Type B pancreatic cell (in vitro differentiated cells): Measurements from ENCODE around the gene TYMP. TPM values are rescaled to one million over a fixed set of nuclear protein-coding genes. Genes with fewer than 3 reads are reported as not detected.

Experiments
- DNase-seq: peaks from one replicate; pipeline ENCODE4 v3.0.0; 2021; ENCODE audit warnings: mixed read lengths; ENCODE audit not compliant: unreplicated experiment; ENCODE audit errors: extremely low spot score
- H3K27ac Mint-ChIP-seq: 2 replicates; pipeline ENCODE4 v1.8.0; 2021; ENCODE audit warnings: mild to moderate bottlenecking, mixed read lengths
- H3K27me3 Mint-ChIP-seq: 2 replicates; pipeline ENCODE4 v1.8.0; 2021; ENCODE audit warnings: mixed read lengths
- H3K36me3 Mint-ChIP-seq: 2 replicates; pipeline ENCODE4 v1.8.0; 2021; ENCODE audit warnings: mixed read lengths
- H3K4me1 Mint-ChIP-seq: one replicate; pipeline ENCODE4 v1.8.0; 2021; ENCODE audit warnings: mixed read lengths; ENCODE audit not compliant: unreplicated experiment
- H3K4me3 Mint-ChIP-seq: 2 replicates; pipeline ENCODE4 v1.8.0; 2021; ENCODE audit warnings: mild to moderate bottlenecking, mixed read lengths
- H3K9me3 Mint-ChIP-seq: 2 replicates; pipeline ENCODE4 v1.8.0; 2021; ENCODE audit warnings: mixed read lengths
- CTCF ChIP-seq: fragments of 200-600 bp; sonication (generic); conservative IDR thresholded peaks from 2 replicates; pipeline ENCODE4 v1.5.0; 2021; ENCODE audit warnings: antibody characterized with exemption, mild to moderate bottlenecking
- total RNA-seq: library from RNA; stranded (reverse); gene quantifications from 2 replicates; pipeline ENCODE4 v1.2.1, GENCODE V29; 2021; ENCODE audit warnings: low replicate concordance

TYMP gene
- total RNA-seq, 1 donor from 2014 or later = 5.8 TPM

GRCh38 chr22:50488886-50489285, 40.9 kb downstream of the TYMP start:
- no peaks in the 10 kb centered on the region for H3K9me3 Mint-ChIP-seq
- H3K4me1 Mint-ChIP-seq = peaks cover 9% of the 10 kb centered on the region
- H3K27ac Mint-ChIP-seq = no peak overlapping the region
- H3K27me3 Mint-ChIP-seq = peaks cover 12% of the 10 kb centered on the region
- no peak overlapping the region for H3K4me3 Mint-ChIP-seq
- TF ChIP-seq CTCF = no peak
- no peaks in the 10 kb centered on the region for H3K36me3 Mint-ChIP-seq
- DNase-seq = no peak

- H3K36me3 Mint-ChIP-seq = no peaks in the 10 kb centered on the region
- H3K4me3 Mint-ChIP-seq = no peak overlapping the region
- no peak for TF ChIP-seq CTCF
- DNase-seq = no peak
- H3K27ac Mint-ChIP-seq = no peak overlapping the region
- H3K4me1 Mint-ChIP-seq = peaks cover 9% of the 10 kb centered on the region
- no peaks in the 10 kb centered on the region for H3K9me3 Mint-ChIP-seq
- H3K27me3 Mint-ChIP-seq = peaks cover 12% of the 10 kb centered on the region
Measured at GRCh38 chr22:50488006-50488677, 41.7 kb downstream of the TYMP start.

GRCh38 chr22:50487290-50488005, 42.4 kb downstream of the TYMP start:
- H3K4me1 Mint-ChIP-seq = peaks cover 9% of the 10 kb centered on the region
- no peak overlapping the region for H3K4me3 Mint-ChIP-seq
- no peaks in the 10 kb centered on the region for H3K36me3 Mint-ChIP-seq
- TF ChIP-seq CTCF = no peak
- no peak overlapping the region for H3K27ac Mint-ChIP-seq
- H3K9me3 Mint-ChIP-seq = no peaks in the 10 kb centered on the region
- DNase-seq = no peak
- peaks cover 12% of the 10 kb centered on the region for H3K27me3 Mint-ChIP-seq

GRCh38 chr22:50486561-50487289, 43.1 kb downstream of the TYMP start, which contains the start of gene MIOX:
MIOX (plus strand) TSS chr22:50486859; CDS start chr22:50486898, 39 bp downstream.
- Mint-ChIP-seq H3K27me3 (peaks cover 12% of the 10 kb centered on the region), H3K36me3 (no peaks in the 10 kb centered on the region), H3K4me1 (peaks cover 9% of the 10 kb centered on the region), H3K4me3 (peak within 1 kb of the TSS; percentile 51), H3K9me3 (no peaks in the 10 kb centered on the region), H3K27ac (peak within 1 kb of the TSS; percentile 18)
- no peak for TF ChIP-seq CTCF
- DNase-seq = no peak

GRCh38 chr22:50485221-50486131, 44.3 kb downstream of the TYMP start:
- Mint-ChIP-seq H3K4me1 (peaks cover 5% of the 10 kb centered on the region), H3K9me3 (no peaks in the 10 kb centered on the region), H3K4me3 (no peak overlapping the region), H3K36me3 (no peaks in the 10 kb centered on the region), H3K27ac (peak overlapping the region; percentile 18), H3K27me3 (peaks cover 12% of the 10 kb centered on the region)
- no peak for DNase-seq
- TF ChIP-seq CTCF = no peak
